HepG2 (cell line): ENCODE results near the gene RPL34. TPM values are rescaled to one million over a fixed set of nuclear protein-coding genes. Genes with fewer than 3 reads are reported as not detected.

Experiments
- CC2D1A ChIP-seq: sonication (generic); formaldehyde crosslinking; IDR thresholded peaks from 2 replicates; pipeline ENCODE4 v1.8.1; 2023; ENCODE audit warnings: mild to moderate bottlenecking, missing genetic modification reagents
- CCAR2 ChIP-seq: fragments of 200-400 bp; formaldehyde crosslinking; optimal IDR thresholded peaks from 2 replicates; pipeline ENCODE3; 2018; ENCODE audit warnings: low read depth, mild to moderate bottlenecking, low read length, moderate library complexity
- FOXA1 ChIP-seq, 2 experiments: fragments of 450-650 bp in 1 of 2; sonication (generic) in 1 of 2; formaldehyde crosslinking in 1 of 2; IDR thresholded peaks; 2 replicates each; pipeline versions ENCODE4 v1.4.0 to v1.6.1; 2016 to 2020; ENCODE audit warnings: missing genetic modification reagents in 1 of 2
- MAFK ChIP-seq, 2 experiments: IDR thresholded peaks in 1 of 2; conservative IDR thresholded peaks in 1 of 2; 2 replicates each; pipeline ENCODE4 v1.6.1; 2011; ENCODE audit warnings: improper control_type of control experiment in 2 of 2, low read length in 2 of 2
- NR2F2 ChIP-seq: IDR thresholded peaks from 2 replicates; pipeline ENCODE4 v1.6.1; 2012; ENCODE audit warnings: low read depth, inconsistent platforms, borderline replicate concordance
- RNF219 ChIP-seq: sonication (generic); formaldehyde crosslinking; IDR thresholded peaks from 2 replicates; pipeline ENCODE4 v1.5.0; 2020; ENCODE audit warnings: mild to moderate bottlenecking, missing genetic modification reagents
- SAP130 ChIP-seq: IDR thresholded peaks from 2 replicates; pipeline ENCODE4 v1.6.1; 2016; ENCODE audit warnings: low read depth
- SMYD3 ChIP-seq: sonication (generic); formaldehyde crosslinking; IDR thresholded peaks from 2 replicates; pipeline ENCODE4 v1.8.1; 2023; ENCODE audit warnings: mild to moderate bottlenecking, missing genetic modification reagents
- SOX5 ChIP-seq: IDR thresholded peaks from 2 replicates; pipeline ENCODE4 v1.6.1; 2016; ENCODE audit warnings: borderline replicate concordance
- ZNF136 ChIP-seq: sonication (generic); formaldehyde crosslinking; IDR thresholded peaks from 2 replicates; pipeline ENCODE4 v1.8.1; 2022; ENCODE audit warnings: low read depth, mild to moderate bottlenecking, moderate library complexity, missing genetic modification reagents
- ZSCAN25 ChIP-seq: sonication (generic); formaldehyde crosslinking; IDR thresholded peaks from 2 replicates; pipeline ENCODE4 v1.8.0; 2022; ENCODE audit warnings: mild to moderate bottlenecking, missing genetic modification reagents
- polyA plus RNA-seq, 8 experiments: library from polyadenylated mRNA; depleted of rRNA in 3 of 8; stranded (reverse) in 7 of 8; unstranded in 1 of 8; fragments of >200 nt; fragmentation: Illumina TruSeq in 4 of 8; extraction: Trizol in 4 of 8; gene quantifications; 2 replicates each; pipeline versions ENCODE4 v1.2.1 to v1.2.3, GENCODE V29; 2011 to 2016; ENCODE audit warnings: low read depth in 4 of 8, missing spikeins in 1 of 8, mixed read lengths in 1 of 8; ENCODE audit not compliant: insufficient read depth in 1 of 8
- total RNA-seq, 5 experiments: library from RNA; depleted of rRNA; stranded (reverse); fragments of >200 nt; fragmentation: Illumina TruSeq; extraction: Trizol; gene quantifications; 2 replicates each; pipeline ENCODE4 v1.2.3, GENCODE V29; 2016; ENCODE audit warnings: low read depth in 1 of 5

Gene RPL34
- total and polyA plus RNA-seq, 2 of the 13 experiments (the other 11 are each of a cell fraction or from before 2014, with no cell fraction given) = 2,235 to 3,985 TPM

- TF ChIP-seq RNF219 (0 out of 2 replicates have a peak, but pooled peaks have one; percentile 46), CC2D1A (CRISPR knock-in tag) (no peak), ZNF136 (CRISPR knock-in tag) (no peak; the same call in 1 of the 2 replicates), CCAR2 (no peak), ZSCAN25 (CRISPR knock-in tag) (no peak), FOXA1 (IDR thresholded peaks at IDR 0.05) (no peak), FOXA1 (CRISPR knock-in tag; IDR thresholded peaks at IDR 0.05) (0 out of 2 replicates have a peak, but pooled peaks have one; percentile 4), SAP130 (CRISPR knock-in tag) (peak; percentile 94), SMYD3 (peak; percentile 84; the same call in 1 of the 2 replicates), SOX5 (CRISPR knock-in tag) (peak; percentile 30; the same call in 1 of the 2 replicates), NR2F2 (peak; percentile 72), MAFK (conservative IDR thresholded peaks at IDR 0.05 in 1 of 2, IDR thresholded peaks at IDR 0.05 in 1 of 2; ENCODE audit: low read length in 2 of 2) (no peak)
These were observed at the start of gene RPL34 (continued) for GRCh38 chr4:108620101-108620932.
